Activated CD4-positive, alpha-beta T cell treated with anti-CD3 and anti-CD28 coated beads, Interleukin-2, amount 50 U/mL, for 4 hours (primary cell): ENCODE data around the gene FAM20C.

Experiments
- DNase-seq, 2 experiments: peaks; one replicate each; pipeline ENCODE4 v3.0.0-alpha.2; 2020

Gene FAM20C

DNA sequence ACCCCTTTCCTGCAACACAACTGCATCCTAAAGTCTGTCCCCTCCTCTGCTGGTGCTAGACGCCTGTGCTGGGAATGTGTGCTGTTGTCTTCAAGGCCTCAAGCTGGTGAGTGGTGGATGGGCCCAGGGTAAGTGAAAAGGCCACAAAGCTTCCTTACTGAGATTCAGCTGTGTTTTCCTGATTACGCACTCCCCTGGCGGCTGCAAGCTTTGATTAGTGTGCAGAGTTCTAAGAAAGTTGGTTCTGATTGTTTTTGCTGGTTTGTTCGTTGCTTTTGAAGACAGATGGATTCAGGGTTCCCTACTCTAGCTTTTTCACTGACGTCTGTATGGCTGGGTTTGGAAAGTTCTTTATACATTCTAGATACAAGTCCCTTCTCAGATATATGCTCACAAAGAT, 85.7 kb downstream of the FAM20C start:
- no peak for DNase-seq

GRCh38 chr7:279821-280220, 87.5 kb downstream of the FAM20C start:
- DNase-seq = no peak

DNA sequence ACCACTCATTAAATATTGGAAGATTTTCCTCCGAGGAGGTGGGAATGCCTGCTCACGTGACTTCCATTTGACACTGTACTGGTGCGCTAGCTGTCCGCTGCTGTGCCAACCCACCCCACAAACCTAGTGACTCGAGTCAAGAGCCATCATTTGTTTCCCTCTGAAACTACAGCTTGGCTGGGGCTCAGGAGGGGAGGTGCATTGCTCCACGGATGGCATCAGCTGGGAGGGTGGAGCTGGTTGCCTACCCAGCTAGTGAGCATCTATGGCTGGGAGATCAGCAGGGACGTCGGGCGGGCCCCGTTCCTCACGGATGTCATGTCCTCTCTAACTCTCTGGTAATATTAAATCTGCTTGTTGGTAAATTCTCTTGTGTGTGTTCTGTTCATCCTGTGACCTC, 88.1 kb downstream of the FAM20C start:
- DNase-seq = no peak

- no peak for DNase-seq
These were observed 89.3 kb downstream of the FAM20C start for GRCh38 chr7:281637-282036.

- DNase-seq = no peak
These were observed 90.2 kb downstream of the FAM20C start for GRCh38 chr7:282621-283020.

DNA sequence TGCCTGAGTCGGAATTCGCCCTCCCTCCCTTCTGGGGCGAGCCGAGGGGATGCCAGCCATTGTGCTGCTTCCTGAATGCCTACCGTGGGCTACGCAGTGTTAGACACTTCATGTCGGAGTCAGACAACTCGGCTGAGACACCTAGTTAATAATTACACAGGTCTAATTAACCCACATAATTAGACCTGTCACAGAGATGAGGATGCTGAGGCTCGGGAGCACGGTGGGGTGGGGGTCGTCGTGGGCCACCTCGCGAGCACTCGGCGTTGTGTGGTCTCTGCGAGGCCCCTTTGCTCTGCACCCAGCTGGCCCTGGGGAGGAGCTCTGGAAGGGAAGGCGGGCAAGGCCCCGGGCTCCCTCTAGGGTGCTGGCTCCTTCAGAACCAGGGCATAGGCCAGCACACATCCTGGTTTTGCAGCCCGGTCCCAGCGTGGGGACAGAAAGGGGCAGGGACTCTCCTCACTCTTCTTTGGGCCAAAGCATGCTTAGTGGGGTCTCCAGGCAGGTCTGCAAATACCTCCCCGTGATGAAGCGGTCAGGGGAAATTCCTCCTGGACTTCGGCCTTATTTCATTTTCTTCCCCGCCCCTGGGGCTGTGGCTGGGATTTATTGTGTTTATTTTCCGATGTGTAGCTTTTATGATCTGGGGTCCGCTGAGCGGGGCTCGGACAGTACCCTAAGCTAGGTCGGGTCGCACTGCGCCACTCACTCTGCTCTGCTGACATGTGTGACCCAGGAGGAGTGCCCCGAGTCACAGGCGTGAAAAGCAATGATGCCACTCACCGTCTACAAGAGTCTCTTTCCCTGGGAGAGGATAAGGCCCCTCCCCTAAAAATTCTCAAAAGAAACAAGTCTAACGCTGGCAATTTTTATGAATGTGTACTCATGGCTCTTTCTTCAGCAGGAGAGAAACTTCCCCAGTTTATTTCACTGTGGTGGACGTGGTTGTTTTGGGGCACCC, 92.7 kb downstream of the FAM20C start:
- no peak for DNase-seq

GRCh38 chr7:285731-286130, 93.4 kb downstream of the FAM20C start:
- DNase-seq = no peak

DNA sequence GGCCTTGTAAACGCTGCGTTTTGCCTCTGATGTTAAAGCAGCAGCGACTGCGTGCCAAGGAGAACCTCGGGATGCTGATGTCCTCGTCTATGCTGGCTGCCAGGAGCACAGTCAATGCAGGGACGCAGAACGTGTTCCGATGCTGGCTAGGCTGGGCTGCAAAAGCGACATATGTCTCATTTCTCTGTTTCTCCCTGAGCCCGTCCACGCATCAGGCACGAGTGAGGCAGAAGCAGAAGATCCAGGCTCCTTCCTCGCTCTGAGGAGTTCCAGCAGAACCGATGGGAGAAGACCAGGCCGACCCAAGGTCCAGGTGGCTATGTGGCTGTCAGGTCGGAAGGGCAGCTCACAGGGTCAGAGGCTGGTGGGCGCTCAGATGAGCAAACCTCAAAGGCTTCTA, 93.9 kb downstream of the FAM20C start:
- no peak for DNase-seq

- DNase-seq = no peak
These were observed 96.3 kb downstream of the FAM20C start for GRCh38 chr7:288671-289101.

DNA sequence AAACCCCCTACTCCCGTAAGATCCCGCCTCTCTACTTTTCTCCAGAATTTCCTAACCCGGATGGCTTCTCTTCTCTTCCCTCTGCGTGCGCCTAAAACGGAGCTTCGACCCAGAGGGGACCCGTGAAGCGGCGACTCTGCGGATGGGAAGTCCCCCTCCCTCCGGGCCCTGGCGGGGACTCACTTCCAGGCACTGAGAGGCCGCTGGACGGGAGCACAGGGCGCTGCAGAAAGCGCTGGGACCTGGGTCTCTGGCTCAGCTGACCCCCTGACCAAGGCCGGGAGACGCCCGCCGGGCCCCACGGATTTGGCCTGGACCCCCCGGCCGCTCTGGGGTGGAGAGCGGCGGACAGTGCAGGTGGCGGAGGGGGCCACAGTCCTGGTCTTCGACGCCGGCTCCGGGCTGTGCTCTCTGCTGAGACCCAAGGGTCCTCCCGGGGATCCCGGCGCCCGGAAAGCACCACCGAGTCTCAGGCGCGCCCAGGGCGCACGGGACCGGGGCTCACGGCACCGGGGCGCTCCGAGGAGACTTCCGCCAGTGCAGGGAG, 96.9 kb downstream of the FAM20C start:
- DNase-seq = no peak

- no peak for DNase-seq
These were observed 97.6 kb downstream of the FAM20C start, which contains the start of gene FOXL3 for GRCh38 chr7:289756-290553. Gene FOXL3, plus strand, starts transcription at chr7:290170. Its CDS starts 0 bp downstream, at chr7:290170.

GRCh38 chr7:290554-291372, 98.4 kb downstream of the FAM20C start:
- no peak for DNase-seq

DNA sequence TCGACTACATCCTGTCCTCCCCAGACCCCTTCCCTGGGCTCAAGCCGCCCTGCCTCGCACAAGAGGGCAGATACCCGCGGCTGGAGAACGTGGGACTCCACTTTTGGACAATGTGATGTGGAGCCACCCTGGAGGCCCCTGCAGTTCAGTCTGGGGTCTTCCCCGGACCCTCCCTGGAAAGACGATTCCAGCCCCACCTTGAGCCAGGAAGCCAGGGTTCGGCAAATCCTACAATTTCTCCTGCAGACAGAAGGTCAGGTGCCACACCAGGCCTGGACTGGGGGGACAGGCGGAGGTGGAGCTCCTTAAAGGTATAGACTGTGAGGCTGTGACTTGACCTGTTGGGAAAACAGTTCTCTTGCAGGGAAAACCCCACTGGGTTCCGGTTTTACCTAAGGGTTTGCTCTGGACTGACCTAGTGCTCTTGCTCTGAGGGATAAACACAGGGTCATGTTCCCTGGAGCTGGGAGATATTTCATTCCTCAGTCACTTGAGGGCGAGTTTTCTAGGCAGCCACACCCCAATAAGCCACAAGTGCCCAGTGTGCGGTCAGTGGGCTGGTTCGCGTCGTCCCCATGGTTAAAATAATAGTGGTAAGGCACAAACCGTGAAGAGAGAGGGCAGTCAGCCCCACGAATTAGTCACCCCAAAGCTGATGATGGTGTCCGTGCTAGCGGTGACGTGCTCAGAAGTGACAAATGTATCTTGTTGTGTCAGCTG, 99.2 kb downstream of the FAM20C start:
- no peak for DNase-seq

GRCh38 chr7:292226-292625, 99.9 kb downstream of the FAM20C start:
- DNase-seq = no peak

- no peak for DNase-seq
These were observed 100.5 kb downstream of the FAM20C start for GRCh38 chr7:292826-293225.

GRCh38 chr7:293681-294439, 101.5 kb downstream of the FAM20C start:
- no peak for DNase-seq

DNA sequence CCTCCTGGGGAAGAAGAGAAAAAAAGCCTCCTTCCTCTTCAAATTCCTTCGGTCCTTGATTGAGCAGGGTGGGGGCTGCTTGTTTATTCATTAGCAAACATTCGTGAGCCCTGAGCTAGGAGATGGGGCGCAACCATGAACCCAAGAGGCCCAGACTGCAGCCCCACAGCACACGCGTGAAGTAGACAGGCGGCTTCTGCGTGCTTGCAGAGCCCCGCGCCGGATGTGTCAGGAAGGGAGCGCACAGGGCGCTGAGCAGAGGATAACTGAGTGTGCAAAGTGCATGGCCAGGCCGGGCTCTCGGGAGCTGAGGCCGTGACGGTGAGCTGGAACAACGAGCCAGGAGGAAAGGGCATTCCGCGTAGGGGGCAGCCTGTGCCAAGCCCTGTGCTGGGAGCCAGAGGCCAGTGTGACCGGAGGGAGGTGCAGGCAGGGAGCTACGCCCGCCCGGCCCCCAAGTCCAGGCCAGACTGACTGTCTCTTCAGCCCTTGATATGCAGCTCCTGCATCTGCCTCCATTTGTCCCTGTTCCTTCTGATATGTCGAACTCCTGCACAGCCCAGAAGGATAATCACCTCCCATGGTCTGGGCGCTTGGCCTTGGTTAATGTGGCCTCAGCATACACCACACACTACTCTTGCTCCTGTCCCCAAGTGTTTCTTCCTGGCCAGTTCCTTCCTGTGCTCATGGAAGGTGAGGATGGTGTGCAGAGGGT, 102.2 kb downstream of the FAM20C start:
- DNase-seq = no peak

DNA sequence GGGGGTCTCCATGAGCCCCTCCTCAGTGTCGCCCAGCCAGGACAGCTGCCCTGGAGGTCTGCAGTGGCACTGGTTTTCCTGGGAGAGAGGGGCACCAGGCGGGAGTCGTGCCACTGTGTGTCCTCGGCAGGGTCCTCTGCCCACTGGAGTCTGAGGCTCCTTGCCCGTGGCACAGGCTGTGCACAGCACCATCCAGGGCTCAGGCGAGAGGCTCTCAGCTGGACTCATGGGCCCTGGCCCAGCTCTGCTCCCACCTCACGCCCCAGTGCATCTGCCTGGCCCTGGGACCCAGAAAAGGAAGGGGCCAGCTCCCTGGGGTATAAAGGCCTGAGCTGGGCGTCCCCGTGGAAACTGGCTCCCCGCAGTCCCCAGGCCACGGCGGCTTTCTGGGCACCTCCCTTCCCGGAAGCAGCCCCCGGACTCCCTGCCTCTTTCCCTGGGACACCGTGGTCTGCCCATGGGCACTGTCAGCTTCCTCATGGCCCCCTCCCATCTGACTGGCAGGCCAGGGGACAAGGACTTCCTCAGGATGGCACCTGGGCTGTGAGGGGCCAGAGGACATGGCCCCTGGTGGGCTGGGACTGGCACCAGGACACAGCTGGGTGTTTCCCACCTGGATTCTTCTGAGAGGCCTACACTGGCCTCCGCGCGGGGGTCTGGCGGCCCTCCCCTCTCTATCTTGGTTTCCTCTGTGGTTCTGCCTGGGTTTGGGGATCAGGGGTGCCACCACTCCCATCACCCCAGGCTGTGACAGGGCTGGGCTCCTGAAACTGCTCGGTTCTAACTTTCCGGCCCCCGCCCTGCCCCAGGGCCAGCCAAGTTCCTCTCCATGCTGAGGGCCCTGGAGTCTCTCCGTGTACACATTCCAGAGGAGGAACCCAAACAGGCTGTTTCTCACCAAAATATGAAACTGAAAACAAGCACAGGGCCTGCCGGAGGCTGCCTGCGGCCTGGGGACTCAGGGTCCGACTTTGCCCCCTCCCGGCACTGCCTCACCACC, 103.1 kb downstream of the FAM20C start:
- no peak for DNase-seq

- no peak for DNase-seq
These were observed 104.1 kb downstream of the FAM20C start for GRCh38 chr7:296373-296945.
